Left renal pelvis (tissue), 4 donors: ENCODE measurements around the gene SEC14L6. TPM values are rescaled to one million over a fixed set of nuclear protein-coding genes. Genes with fewer than 3 reads are reported as not detected.

Source experiments
- polyA plus RNA-seq, 4 donors: library from polyadenylated mRNA; unstranded; fragments of 120-200 nt; gene quantifications; one replicate each; pipeline ENCODE4 v1.2.1, GENCODE V29; 2013; ENCODE audit not compliant: insufficient read length in 4 of 4

The SEC14L6 gene
- polyA plus RNA-seq, 4 donors = 4.2 to 10.0 (median 6.3) TPM

Other genes starting within 250 kb of the SEC14L6 start
- 10 to 100 TPM; 12.1 to 19.9 (median 12.8) TPM for gene TBC1D10A, start 219.8 kb downstream of the SEC14L6 start, polyA plus RNA-seq
- 100 to 1,000 TPM; 133 to 155 (median 150) TPM for gene SF3A1, start 189.8 kb downstream of the SEC14L6 start, polyA plus RNA-seq
- gene CCDC157, start 189.7 kb downstream of the SEC14L6 start, polyA plus RNA-seq = 1 to 10 TPM; 1.9 to 7.8 (median 5.0) TPM
- gene RNF215, start 159.3 kb downstream of the SEC14L6 start, polyA plus RNA-seq = 10 to 100 TPM; 17.2 to 27.9 (median 21.2) TPM
- gene SEC14L2, start 149.7 kb downstream of the SEC14L6 start, polyA plus RNA-seq = 1 to 10 TPM; 4.3 to 8.1 (median 5.9) TPM
- gene MTFP1, start 121.0 kb downstream of the SEC14L6 start, polyA plus RNA-seq = 10 to 100 TPM in 1 of 4 donors, 1 to 10 TPM in 3; 2.4 to 12.0 (median 8.4) TPM
- under 1 TPM in 2 of 4 donors, not detected in 2; 0.07 to 0.09 TPM for gene SEC14L3, start 74.7 kb downstream of the SEC14L6 start, polyA plus RNA-seq
- 1 to 10 TPM in 1 of 4 donors, under 1 TPM in 3; 0.44 to 1.1 (median 0.68) TPM for gene SEC14L4, start 41.0 kb downstream of the SEC14L6 start, polyA plus RNA-seq
- gene GAL3ST1, start 27.9 kb upstream of the SEC14L6 start, polyA plus RNA-seq = 10 to 100 TPM in 3 of 4 donors, under 1 TPM in 1; 0.79 to 37.4 (median 23.7) TPM
- 10 to 100 TPM; 47.1 to 69.6 (median 66.9) TPM for gene PES1, start 45.2 kb upstream of the SEC14L6 start, polyA plus RNA-seq
- gene TCN2, start 60.4 kb upstream of the SEC14L6 start, polyA plus RNA-seq = 10 to 100 TPM; 25.8 to 62.3 (median 50.4) TPM
- gene SLC35E4, start 89.0 kb upstream of the SEC14L6 start, polyA plus RNA-seq = 1 to 10 TPM; 1.3 to 2.1 (median 1.5) TPM
- 10 to 100 TPM in 1 of 4 donors, 1 to 10 TPM in 3; 4.5 to 10.7 (median 6.6) TPM for gene DUSP18, start 121.1 kb upstream of the SEC14L6 start, polyA plus RNA-seq
- gene OSBP2, start 148.1 kb upstream of the SEC14L6 start, polyA plus RNA-seq = 1 to 10 TPM; 5.8 to 7.9 (median 6.1) TPM